DOHH2 (cell line): ENCODE measurements around the gene DLEC1.

Source experiments
- EZH2phosphoT487 ChIP-seq: fragments of 200-600 bp; sonication (generic); IDR thresholded peaks from 2 replicates; pipeline ENCODE4 v1.6.1; 2017; ENCODE audit warnings: borderline replicate concordance, mild to moderate bottlenecking, antibody characterized with exemption, low read length, moderate library complexity, mixed read lengths
- TF ChIP-seq, protein P1 (sequence below): fragments of 200-600 bp; sonication (generic); IDR thresholded peaks from one replicate; pipeline ENCODE4 v1.5.1; 2014; ENCODE audit warnings: antibody characterized with exemption, mild to moderate bottlenecking, low read depth, low read length; ENCODE audit not compliant: poor library complexity, severe bottlenecking

- TF ChIP-seq, protein P1, sequence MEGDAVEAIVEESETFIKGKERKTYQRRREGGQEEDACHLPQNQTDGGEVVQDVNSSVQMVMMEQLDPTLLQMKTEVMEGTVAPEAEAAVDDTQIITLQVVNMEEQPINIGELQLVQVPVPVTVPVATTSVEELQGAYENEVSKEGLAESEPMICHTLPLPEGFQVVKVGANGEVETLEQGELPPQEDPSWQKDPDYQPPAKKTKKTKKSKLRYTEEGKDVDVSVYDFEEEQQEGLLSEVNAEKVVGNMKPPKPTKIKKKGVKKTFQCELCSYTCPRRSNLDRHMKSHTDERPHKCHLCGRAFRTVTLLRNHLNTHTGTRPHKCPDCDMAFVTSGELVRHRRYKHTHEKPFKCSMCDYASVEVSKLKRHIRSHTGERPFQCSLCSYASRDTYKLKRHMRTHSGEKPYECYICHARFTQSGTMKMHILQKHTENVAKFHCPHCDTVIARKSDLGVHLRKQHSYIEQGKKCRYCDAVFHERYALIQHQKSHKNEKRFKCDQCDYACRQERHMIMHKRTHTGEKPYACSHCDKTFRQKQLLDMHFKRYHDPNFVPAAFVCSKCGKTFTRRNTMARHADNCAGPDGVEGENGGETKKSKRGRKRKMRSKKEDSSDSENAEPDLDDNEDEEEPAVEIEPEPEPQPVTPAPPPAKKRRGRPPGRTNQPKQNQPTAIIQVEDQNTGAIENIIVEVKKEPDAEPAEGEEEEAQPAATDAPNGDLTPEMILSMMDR = no peak
- TF ChIP-seq EZH2phosphoT487 = no peak
Observed at GRCh38 chr3:38000242-38000916, 38.6 kb upstream of the DLEC1 start.
